Measurements from ENCODE around the gene ACO2. TPM values are rescaled to one million over a fixed set of nuclear protein-coding genes. Genes with fewer than 3 reads are reported as not detected.
A peak's percentile ranks its signal among the peaks of the same experiment; 100 is the strongest.

ACO2 gene
- total and polyA plus RNA-seq, 4 experiments from 2014 or later, result 64.8 to 81.2 (median 72.3) TPM

- no peaks in the 10 kb centered on the region for H3K9me3 ChIP-seq (ENCODE audit: control insufficient read depth in 1 of 2, low read length in 2 of 2)
- Mint-ChIP-seq H3K4me1 (peaks cover 4 to 25% (median 12%) of the 10 kb centered on the region in 4 donors), H3K4me3 (no peak overlapping the region), H3K27me3 (no peaks in the 10 kb centered on the region), H3K27ac (peak overlapping the region in 3 of 7 donors; percentile 29 to 79 (median 44)), H3K9me3 (peaks cover 0 to 2% (median 0%) of the 10 kb centered on the region in 8 donors), H3K36me3 (peaks cover 4 to 32% of the 10 kb centered on the region in 2 donors)
- CTCF ChIA-PET (ENCODE audit: partially characterized antibody), result no interaction called here
- H3K36me3 ChIP-seq (ENCODE audit: insufficient read depth, low read length), result peaks cover 25% of the 10 kb centered on the region
- H3K4me3 ChIP-seq (ENCODE audit: low read length in 2 of 2), result no peak overlapping the region
- H3K27me3 ChIP-seq (ENCODE audit: insufficient read depth, low read length), result no peaks in the 10 kb centered on the region
- POLR2A ChIA-PET (ENCODE audit: partially characterized antibody), result no interaction called here
- no peak overlapping the region for H3K27ac ChIP-seq (ENCODE audit: low read depth, low read length)
- H3K4me1 ChIP-seq (ENCODE audit: insufficient read depth, low read length), result peaks cover 15% of the 10 kb centered on the region
- intact Hi-C loops (cut with micrococcal nuclease), result no loop called here
- no peak for DNase-seq
Measured at GRCh38 chr22:41522813-41523212, 53.9 kb downstream of the ACO2 start.

DNA sequence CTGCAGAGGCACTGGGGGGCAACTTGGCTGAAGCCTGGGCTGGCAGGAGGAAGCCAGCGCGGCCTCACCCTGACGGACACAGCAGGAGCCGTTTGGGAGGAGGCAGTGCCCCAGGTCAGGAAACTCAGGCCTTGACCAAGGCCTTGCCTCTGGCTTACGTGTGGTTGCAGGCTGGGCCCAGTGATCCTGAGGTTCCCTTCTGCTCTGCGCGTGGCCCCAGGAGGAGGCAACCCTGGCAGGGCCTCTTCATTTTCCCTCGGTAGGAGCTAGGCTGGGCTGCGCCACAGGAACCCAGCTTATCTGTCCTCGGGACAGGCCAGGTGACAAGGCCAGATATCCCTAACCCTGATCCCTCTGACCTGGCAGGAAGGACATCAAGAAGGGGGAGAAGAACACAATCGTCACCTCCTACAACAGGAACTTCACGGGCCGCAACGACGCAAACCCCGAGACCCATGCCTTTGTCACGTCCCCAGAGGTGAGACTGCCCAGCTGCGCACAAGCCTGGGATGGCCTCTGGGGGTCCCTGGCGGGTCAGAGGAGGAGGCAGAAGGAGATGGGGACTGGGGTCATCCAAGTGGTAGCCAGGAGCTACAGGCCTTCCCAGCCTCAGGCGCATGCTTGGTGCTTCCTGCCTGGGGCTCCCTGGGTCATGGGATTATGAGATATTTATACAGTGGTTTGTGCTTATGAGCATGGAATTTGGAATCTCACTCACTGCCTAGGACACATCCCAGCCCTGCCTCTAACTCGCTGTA, 54.7 kb downstream of the ACO2 start:
- POLR2A ChIA-PET (ENCODE audit: partially characterized antibody), result interaction anchor here (4.8 kb wide), 1 partner anchor 119 kb away, joined by 34 read pairs; no protein-coding TSS in a partner anchor
- intact Hi-C loops (cut with micrococcal nuclease), result no loop called here
- Mint-ChIP-seq H3K9me3 (no peaks in the 10 kb centered on the region), H3K36me3 (peaks cover 8 to 38% of the 10 kb centered on the region in 2 donors), H3K4me3 (no peak overlapping the region), H3K4me1 (peaks cover 4 to 25% (median 12%) of the 10 kb centered on the region in 4 donors), H3K27ac (peak overlapping the region in 5 of 7 donors; percentile 18 to 64 (median 38)), H3K27me3 (no peaks in the 10 kb centered on the region)
- Histone ChIP-seq H3K4me3 (ENCODE audit: low read length in 2 of 2) (no peak overlapping the region), H3K4me1 (ENCODE audit: insufficient read depth, low read length) (peaks cover 15% of the 10 kb centered on the region), H3K36me3 (ENCODE audit: insufficient read depth, low read length) (peaks cover 34% of the 10 kb centered on the region), H3K27ac (ENCODE audit: low read depth, low read length) (peak overlapping the region; percentile 54), H3K27me3 (ENCODE audit: insufficient read depth, low read length) (no peaks in the 10 kb centered on the region), H3K9me3 (ENCODE audit: control insufficient read depth in 1 of 2, low read length in 2 of 2) (no peaks in the 10 kb centered on the region)
- DNase-seq, result no peak
- CTCF ChIA-PET (ENCODE audit: partially characterized antibody), result interaction anchor here (1.1 to 7.7 kb wide), 2 partner anchors 9 to 120 kb away, joined by 3 to 124 read pairs; no protein-coding TSS in a partner anchor

GRCh38 chr22:41524251-41524661, 55.3 kb downstream of the ACO2 start:
- H3K27me3 Mint-ChIP-seq, result no peaks in the 10 kb centered on the region
- intact Hi-C loops (cut with micrococcal nuclease), result no loop called here
- Histone ChIP-seq H3K36me3 (ENCODE audit: insufficient read depth, low read length) (peaks cover 39% of the 10 kb centered on the region), H3K27me3 (ENCODE audit: insufficient read depth, low read length) (no peaks in the 10 kb centered on the region), H3K4me1 (ENCODE audit: insufficient read depth, low read length) (peaks cover 15% of the 10 kb centered on the region), H3K9me3 (ENCODE audit: control insufficient read depth in 1 of 2, low read length in 2 of 2) (no peaks in the 10 kb centered on the region), H3K27ac (ENCODE audit: low read depth, low read length) (peak overlapping the region; percentile 54), H3K4me3 (ENCODE audit: low read length in 2 of 2) (no peak overlapping the region)
- peaks cover 14 to 44% of the 10 kb centered on the region in 2 donors for H3K36me3 Mint-ChIP-seq
- H3K4me3 Mint-ChIP-seq, result no peak overlapping the region
- DNase-seq, result no peak
- H3K27ac Mint-ChIP-seq, result peak overlapping the region; percentile 57 to 84 (median 72)
- CTCF ChIA-PET (ENCODE audit: partially characterized antibody), result interaction anchor here (0.8 to 7.7 kb wide), 5 partner anchors 8 to 120 kb away, joined by 3 to 124 read pairs (median 3); no protein-coding TSS in a partner anchor
- H3K4me1 Mint-ChIP-seq, result peaks cover 4 to 25% (median 12%) of the 10 kb centered on the region in 4 donors
- POLR2A ChIA-PET (ENCODE audit: partially characterized antibody), result interaction anchor here (1.3 to 4.8 kb wide), 3 partner anchors 78 to 142 kb away, joined by 5 to 34 read pairs (median 9); partner anchors contain the start of genes TEF and TOB2
- H3K9me3 Mint-ChIP-seq, result no peaks in the 10 kb centered on the region

- Histone ChIP-seq H3K27ac (ENCODE audit: low read depth, low read length) (peak overlapping the region; percentile 54), H3K36me3 (ENCODE audit: insufficient read depth, low read length) (peaks cover 42% of the 10 kb centered on the region), H3K9me3 (ENCODE audit: control insufficient read depth in 1 of 2, low read length in 2 of 2) (no peaks in the 10 kb centered on the region), H3K4me3 (ENCODE audit: low read length in 2 of 2) (no peak overlapping the region), H3K4me1 (ENCODE audit: insufficient read depth, low read length) (peaks cover 15% of the 10 kb centered on the region), H3K27me3 (ENCODE audit: insufficient read depth, low read length) (no peaks in the 10 kb centered on the region)
- no peaks in the 10 kb centered on the region for H3K27me3 Mint-ChIP-seq
- H3K4me3 Mint-ChIP-seq, result peak overlapping the region in 2 of 8 donors; percentile 17 to 24
- H3K4me1 Mint-ChIP-seq, result peaks cover 4 to 25% (median 12%) of the 10 kb centered on the region in 4 donors
- POLR2A ChIA-PET (ENCODE audit: partially characterized antibody), result interaction anchor here (0.8 to 4.8 kb wide), 5 partner anchors 56 to 143 kb away, joined by 3 to 34 read pairs (median 5); partner anchors contain the start of genes ACO2, PHF5A, TEF and TOB2
- CTCF ChIA-PET (ENCODE audit: partially characterized antibody), result interaction anchor here (0.8 to 7.7 kb wide), 6 partner anchors 8 to 124 kb away, joined by 3 to 124 read pairs (median 3); no protein-coding TSS in a partner anchor
- peaks cover 15 to 51% of the 10 kb centered on the region in 2 donors for H3K36me3 Mint-ChIP-seq
- H3K27ac Mint-ChIP-seq, result peak overlapping the region; percentile 64 to 84 (median 74)
- no peaks in the 10 kb centered on the region for H3K9me3 Mint-ChIP-seq
- intact Hi-C loops (cut with micrococcal nuclease), result no loop called here
- peak; percentile 65 to 77 (median 70) for DNase-seq
Measured at GRCh38 chr22:41524809-41525449, 56.0 kb downstream of the ACO2 start.

GRCh38 chr22:41525450-41526225, 56.7 kb downstream of the ACO2 start:
- H3K4me3 Mint-ChIP-seq, result no peak overlapping the region
- peaks cover 4 to 25% (median 12%) of the 10 kb centered on the region in 4 donors for H3K4me1 Mint-ChIP-seq

DNA sequence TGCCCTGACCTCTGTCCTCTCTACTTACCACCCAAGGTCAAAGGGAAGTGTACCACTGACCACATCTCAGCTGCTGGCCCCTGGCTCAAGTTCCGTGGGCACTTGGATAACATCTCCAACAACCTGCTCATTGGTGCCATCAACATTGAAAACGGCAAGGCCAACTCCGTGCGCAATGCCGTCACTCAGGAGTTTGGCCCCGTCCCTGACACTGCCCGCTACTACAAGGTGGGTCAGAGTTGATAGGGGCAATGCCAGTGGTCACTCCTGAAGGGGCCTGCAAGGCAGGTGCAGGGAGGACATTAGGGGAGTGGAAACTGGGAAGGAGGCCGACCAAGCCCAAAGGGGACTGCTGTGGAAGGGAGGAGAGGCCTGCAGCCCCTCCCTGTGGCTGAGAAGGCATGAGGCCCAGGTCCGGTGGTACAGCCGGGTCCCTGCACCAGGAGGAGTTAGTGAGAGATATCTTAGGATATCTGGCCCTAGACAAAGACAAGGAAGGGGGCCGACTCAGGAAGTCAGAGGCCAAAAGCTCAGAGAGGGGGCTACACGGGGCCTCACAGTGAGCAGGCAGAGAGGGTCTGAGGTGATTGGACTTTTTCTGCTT, 57.4 kb downstream of the ACO2 start:
- peaks cover 15% of the 10 kb centered on the region for H3K4me1 ChIP-seq (ENCODE audit: insufficient read depth, low read length)
- Mint-ChIP-seq H3K27me3 (no peaks in the 10 kb centered on the region), H3K9me3 (no peaks in the 10 kb centered on the region), H3K4me1 (peaks cover 4 to 25% (median 12%) of the 10 kb centered on the region in 4 donors), H3K27ac (peak overlapping the region; percentile 43 to 85 (median 72)), H3K36me3 (peaks cover 15 to 58% of the 10 kb centered on the region in 2 donors), H3K4me3 (peak overlapping the region in 1 of 8 donors; percentile 34)
- no peak overlapping the region for H3K4me3 ChIP-seq (ENCODE audit: low read length in 2 of 2)
- intact Hi-C loops (cut with micrococcal nuclease), result loop anchor here (1.0 kb wide), 1 partner anchor 123 kb away; no protein-coding TSS in a partner anchor
- H3K27ac ChIP-seq (ENCODE audit: low read depth, low read length), result peak overlapping the region; percentile 12
- no peaks in the 10 kb centered on the region for H3K27me3 ChIP-seq (ENCODE audit: insufficient read depth, low read length)
- no peaks in the 10 kb centered on the region for H3K9me3 ChIP-seq (ENCODE audit: control insufficient read depth in 1 of 2, low read length in 2 of 2)
- ChIA-PET POLR2A (ENCODE audit: partially characterized antibody) (interaction anchor here (1.6 to 4.8 kb wide), 2 partner anchors 9 to 122 kb away, joined by 4 to 34 read pairs; no protein-coding TSS in a partner anchor), CTCF (ENCODE audit: partially characterized antibody) (interaction anchor here (0.7 to 7.7 kb wide), 12 partner anchors 8 to 161 kb away, joined by 3 to 124 read pairs (median 4); no protein-coding TSS in a partner anchor)
- peaks cover 52% of the 10 kb centered on the region for H3K36me3 ChIP-seq (ENCODE audit: insufficient read depth, low read length)
- DNase-seq, result no peak

More at GRCh38 chr22:41525450-41526225, 56.7 kb downstream of the ACO2 start:
- Mint-ChIP-seq H3K27me3 (no peaks in the 10 kb centered on the region), H3K36me3 (peaks cover 15 to 58% of the 10 kb centered on the region in 2 donors), H3K27ac (peak overlapping the region in 4 of 7 donors; percentile 51 to 76 (median 68)), H3K9me3 (no peaks in the 10 kb centered on the region)
- H3K36me3 ChIP-seq (ENCODE audit: insufficient read depth, low read length), result peaks cover 47% of the 10 kb centered on the region
- no peaks in the 10 kb centered on the region for H3K9me3 ChIP-seq (ENCODE audit: control insufficient read depth in 1 of 2, low read length in 2 of 2)
- H3K4me1 ChIP-seq (ENCODE audit: insufficient read depth, low read length), result peaks cover 15% of the 10 kb centered on the region
- H3K27ac ChIP-seq (ENCODE audit: low read depth, low read length), result peak overlapping the region; percentile 54
- DNase-seq, result no peak
- CTCF ChIA-PET (ENCODE audit: partially characterized antibody), result interaction anchor here (1.4 to 7.7 kb wide), 3 partner anchors 8 to 125 kb away, joined by 4 to 124 read pairs (median 18); no protein-coding TSS in a partner anchor
- POLR2A ChIA-PET (ENCODE audit: partially characterized antibody), result interaction anchor here (0.8 to 4.8 kb wide), 5 partner anchors 57 to 144 kb away, joined by 3 to 34 read pairs (median 5); partner anchors contain the start of genes ACO2, PHF5A, TEF and TOB2
- H3K4me3 ChIP-seq (ENCODE audit: low read length in 2 of 2), result no peak overlapping the region
- intact Hi-C loops (cut with micrococcal nuclease), result loop anchor here (1.0 kb wide), 1 partner anchor 122 kb away; no protein-coding TSS in a partner anchor
- H3K27me3 ChIP-seq (ENCODE audit: insufficient read depth, low read length), result no peaks in the 10 kb centered on the region

Measured in CD4-positive, alpha-beta memory T cell (primary cell).